Activated T-cell treated with anti-CD3 and anti-CD28 coated beads for 48 hours (primary cell): ENCODE data around the gene GNAQ.

Experiments
- DNase-seq: peaks from one replicate; pipeline ENCODE4 v3.0.0-alpha.2; 2020; ENCODE audit warnings: low read depth

GNAQ gene

GRCh38 chr9:77943057-77943456, 88.6 kb downstream of the GNAQ start:
- no peak for DNase-seq

GRCh38 chr9:77939149-77939668, 92.4 kb downstream of the GNAQ start:
- no peak for DNase-seq

- DNase-seq, result no peak
Measured at GRCh38 chr9:77938163-77938562, 93.4 kb downstream of the GNAQ start.

- no peak for DNase-seq
Measured at GRCh38 chr9:77935974-77936373, 95.6 kb downstream of the GNAQ start.

GRCh38 chr9:77935211-77935610, 96.4 kb downstream of the GNAQ start:
- no peak for DNase-seq

GRCh38 chr9:77933976-77934375, 97.6 kb downstream of the GNAQ start:
- DNase-seq, result no peak

GRCh38 chr9:77933019-77933418, 98.6 kb downstream of the GNAQ start:
- DNase-seq, result no peak

- no peak for DNase-seq
Measured at GRCh38 chr9:77929942-77930341, 101.7 kb downstream of the GNAQ start.

GRCh38 chr9:77927265-77927664, 104.3 kb downstream of the GNAQ start:
- DNase-seq, result no peak

GRCh38 chr9:77926371-77926878, 105.2 kb downstream of the GNAQ start:
- DNase-seq, result no peak

GRCh38 chr9:77922591-77922990, 109.0 kb downstream of the GNAQ start:
- DNase-seq, result no peak

- no peak for DNase-seq
Measured at GRCh38 chr9:77917800-77918199, 113.8 kb downstream of the GNAQ start.

GRCh38 chr9:77916820-77917219, 114.8 kb downstream of the GNAQ start:
- DNase-seq, result no peak

GRCh38 chr9:77916410-77916819, 115.2 kb downstream of the GNAQ start:
- DNase-seq, result no peak

GRCh38 chr9:77915744-77916143, 115.9 kb downstream of the GNAQ start:
- no peak for DNase-seq

- DNase-seq, result no peak
Measured at GRCh38 chr9:77912895-77913693, 118.5 kb downstream of the GNAQ start.

GRCh38 chr9:77911928-77912327, 119.7 kb downstream of the GNAQ start:
- DNase-seq, result no peak

- DNase-seq, result no peak
Measured at GRCh38 chr9:77910194-77910621, 121.4 kb downstream of the GNAQ start.

- no peak for DNase-seq
Measured at GRCh38 chr9:77909306-77909705, 122.3 kb downstream of the GNAQ start.

- no peak for DNase-seq
Measured at GRCh38 chr9:77908293-77908692, 123.3 kb downstream of the GNAQ start.

- no peak for DNase-seq
Measured at GRCh38 chr9:77907585-77907984, 124.0 kb downstream of the GNAQ start.

GRCh38 chr9:77906991-77907390, 124.6 kb downstream of the GNAQ start:
- no peak for DNase-seq

- no peak for DNase-seq
Measured at GRCh38 chr9:77903666-77904285, 127.8 kb downstream of the GNAQ start.
